Measurements from ENCODE around the gene ANKMY1. TPM values are rescaled to one million over a fixed set of nuclear protein-coding genes. Genes with fewer than 3 reads are reported as not detected.

The ANKMY1 gene
- total RNA-seq, 1 donor from 2014 or later: 5.9 TPM

DNA sequence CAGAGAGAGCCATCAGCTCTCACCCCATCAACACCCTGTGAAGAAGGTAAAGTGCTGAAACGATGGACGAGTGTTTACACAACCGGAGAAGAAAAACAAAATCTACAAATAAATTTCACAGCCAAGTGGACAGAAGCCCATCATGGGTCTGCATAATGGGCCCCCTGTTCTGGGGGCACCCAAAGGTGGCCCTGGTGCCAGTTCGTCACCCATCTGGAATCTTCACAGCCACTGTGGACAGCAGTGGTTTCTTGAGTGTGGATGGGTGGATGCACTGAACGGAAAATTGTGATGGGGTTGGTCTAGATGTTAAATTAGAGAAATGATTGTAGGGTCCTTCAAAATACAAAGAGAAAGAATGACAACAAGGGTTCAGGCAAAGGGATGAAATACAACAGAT is 38.8 kb downstream of the ANKMY1 start:
- DNase-seq (ENCODE audit: missing footprints) (no peak), ATAC-seq (no peak)
- intact Hi-C loops (cut with DNase I): loop anchor here (10.0 kb wide), 2 partner anchors 76 to 186 kb away; no protein-coding TSS in a partner anchor

DNA sequence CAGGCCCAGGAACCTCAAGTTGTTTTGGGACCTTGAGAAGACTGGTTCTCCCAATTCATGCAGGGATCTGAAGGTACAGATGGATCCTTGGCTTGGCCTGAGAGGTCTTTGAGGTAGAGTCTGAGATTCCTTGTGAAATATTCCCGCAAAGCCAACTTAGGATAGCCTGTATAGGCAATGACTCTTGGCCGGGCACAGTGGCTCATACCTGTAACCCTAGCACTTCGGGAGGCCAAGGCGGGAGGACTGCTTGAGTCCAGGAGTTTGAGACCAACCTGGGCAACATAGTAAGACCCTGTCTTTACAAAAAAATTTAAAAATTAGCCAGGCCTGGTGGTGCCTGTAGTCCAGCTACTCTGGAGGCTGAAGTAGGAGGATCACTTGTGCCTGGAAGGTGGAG is 40.4 kb downstream of the ANKMY1 start:
- intact Hi-C loops (cut with DNase I): loop anchor here (10.0 kb wide), 2 partner anchors 77 to 187 kb away; no protein-coding TSS in a partner anchor
- no peak for ATAC-seq
- DNase-seq (ENCODE audit: missing footprints): no peak

DNA sequence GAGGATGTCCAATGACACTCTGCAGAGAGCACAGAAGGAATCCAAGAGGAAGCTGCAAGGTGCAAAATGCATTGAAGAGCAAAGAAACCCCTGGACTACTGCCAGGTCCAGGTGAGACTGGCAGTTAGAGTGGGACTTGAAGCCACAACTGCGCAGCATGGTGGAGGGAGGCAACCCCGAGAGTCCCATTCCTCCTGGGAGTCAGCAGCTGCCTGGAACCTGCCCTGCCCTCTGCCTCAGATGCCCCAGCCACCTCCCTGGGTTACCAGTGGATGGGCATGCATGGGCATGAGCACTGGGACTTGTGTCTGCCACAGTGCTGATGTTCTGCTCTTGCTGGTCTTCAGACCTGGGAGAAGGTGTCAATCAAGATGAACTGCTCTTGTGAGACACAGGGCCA is 43.2 kb downstream of the ANKMY1 start:
- intact Hi-C loops (cut with DNase I): loop anchor here (2.0 to 10.0 kb wide), 3 partner anchors 80 to 326 kb away; no protein-coding TSS in a partner anchor
- ATAC-seq: no peak
- no peak for DNase-seq (ENCODE audit: missing footprints)

DNA sequence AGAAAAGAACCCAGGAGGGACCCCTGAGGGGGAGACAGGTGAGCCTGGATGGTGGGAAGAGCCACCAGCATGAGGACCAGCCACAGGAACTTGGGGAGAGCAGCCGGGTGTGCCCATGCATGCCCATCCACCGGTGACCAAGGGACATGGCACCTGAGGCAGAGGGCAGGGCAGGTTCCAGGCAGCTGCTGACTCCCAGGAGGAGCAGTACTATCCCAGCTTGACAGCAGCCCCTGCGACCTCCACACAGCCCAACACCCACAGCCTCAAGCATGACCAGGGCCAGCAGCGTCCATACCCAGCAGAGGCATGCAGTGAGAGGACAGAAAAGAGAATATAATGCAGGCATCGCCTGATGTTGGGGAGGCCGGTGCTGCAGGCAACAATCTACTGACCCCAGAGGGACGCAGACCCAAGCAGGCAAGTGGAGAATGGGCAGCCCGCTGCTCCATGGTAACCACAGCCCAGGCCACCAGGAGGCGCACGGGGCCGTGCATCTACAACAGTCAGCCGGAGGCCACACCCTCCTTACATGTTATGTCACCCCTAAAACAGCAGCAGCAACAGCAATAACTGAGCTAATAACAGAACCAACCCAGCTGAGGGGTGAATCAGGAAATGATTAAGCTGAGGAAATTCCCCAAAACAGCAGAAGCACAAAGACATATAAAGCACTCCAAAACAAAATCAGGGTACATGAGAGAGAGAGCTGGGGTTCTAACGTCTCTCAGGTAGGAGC is 44.1 kb downstream of the ANKMY1 start:
- peak; percentile 97 for DNase-seq (ENCODE audit: missing footprints)
- peak; percentile 84 for ATAC-seq
- intact Hi-C loops (cut with DNase I): loop anchor here (2.0 to 10.0 kb wide), 3 partner anchors 81 to 327 kb away; no protein-coding TSS in a partner anchor

- no peak for ATAC-seq
- no peak for DNase-seq (ENCODE audit: missing footprints)
- intact Hi-C loops (cut with DNase I): loop anchor here (10.0 kb wide), 2 partner anchors 82 to 192 kb away; no protein-coding TSS in a partner anchor
Observed at GRCh38 chr2:240512666-240513535, 44.9 kb downstream of the ANKMY1 start.

GRCh38 chr2:240512109-240512485 is 45.7 kb downstream of the ANKMY1 start:
- intact Hi-C loops (cut with DNase I): loop anchor here (10.0 kb wide), 2 partner anchors 83 to 193 kb away; no protein-coding TSS in a partner anchor
- no peak for DNase-seq (ENCODE audit: missing footprints)
- ATAC-seq: no peak

DNA sequence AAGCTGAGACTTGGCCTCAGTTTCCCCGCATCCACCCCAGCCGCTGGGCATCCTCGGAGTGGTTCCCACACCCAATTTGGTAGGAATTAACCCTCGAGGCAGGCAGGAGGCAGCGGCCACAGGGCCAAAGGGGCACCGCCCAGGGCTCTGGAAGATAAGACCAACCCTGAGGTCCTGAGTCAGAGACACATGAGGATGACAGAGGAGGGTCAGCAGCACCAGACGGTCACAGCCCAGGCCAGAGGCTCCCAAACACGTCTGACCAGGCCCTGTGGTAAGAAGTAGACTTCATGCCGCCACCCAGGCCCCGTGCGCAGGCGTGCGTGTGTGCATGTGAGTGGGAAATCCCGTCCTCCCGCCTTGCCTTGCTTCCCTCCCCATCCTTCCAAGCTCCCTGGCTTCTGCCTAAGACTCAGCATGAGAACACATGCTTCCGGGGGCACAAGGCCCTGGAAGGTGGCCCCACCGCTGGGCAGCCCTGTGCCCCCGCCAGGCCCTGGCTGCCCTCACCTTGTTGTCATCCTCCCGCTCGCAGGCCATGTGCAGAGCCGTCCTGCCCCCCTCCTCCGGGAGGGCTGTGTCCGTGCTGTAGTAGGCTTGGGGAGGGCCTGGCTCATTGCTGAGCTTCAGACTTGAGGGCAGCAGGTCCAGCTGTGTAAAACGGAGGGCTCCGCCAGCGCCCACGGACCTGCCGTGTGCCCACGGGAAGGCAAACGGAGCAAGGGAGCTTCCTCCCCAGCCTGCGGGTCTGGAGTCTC is 46.3 kb downstream of the ANKMY1 start:
- ATAC-seq (no peak), DNase-seq (ENCODE audit: missing footprints) (no peak)
- intact Hi-C loops (cut with DNase I): loop anchor here (10.0 kb wide), 2 partner anchors 83 to 193 kb away; no protein-coding TSS in a partner anchor

DNA sequence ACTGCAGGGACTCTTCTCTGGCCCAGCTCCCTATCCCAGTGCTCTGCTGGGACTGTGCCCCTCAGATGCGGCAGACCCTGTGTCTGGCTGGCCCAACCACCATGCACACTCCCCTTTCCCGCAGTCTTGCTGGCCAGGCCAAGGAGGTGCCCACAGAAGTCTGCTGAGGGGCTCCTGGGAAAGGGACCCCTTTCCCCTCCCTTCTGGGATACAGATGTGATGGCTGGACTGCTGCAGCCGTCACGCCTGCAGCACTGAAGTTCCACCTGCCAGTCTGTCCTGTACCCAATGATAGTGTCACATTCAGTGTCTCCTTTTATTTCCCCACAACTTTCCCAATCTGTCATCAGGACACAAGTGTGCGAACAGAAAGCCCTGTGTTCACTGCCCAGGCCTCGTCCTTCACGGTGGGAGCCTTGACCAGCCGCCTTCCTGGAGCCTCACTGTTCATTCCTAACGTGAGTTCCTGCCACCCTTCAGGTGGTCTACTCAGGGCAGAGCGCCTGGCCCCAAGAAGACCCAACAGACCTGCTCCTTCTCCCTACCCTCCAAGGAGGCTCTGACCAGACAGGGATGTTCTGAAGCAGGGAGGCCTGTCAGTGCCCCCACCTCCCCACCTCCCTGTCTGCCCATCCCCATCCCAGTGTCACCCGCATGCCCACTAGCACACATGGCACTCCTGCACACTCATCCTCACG is 47.1 kb downstream of the ANKMY1 start:
- ATAC-seq (no peak), DNase-seq (ENCODE audit: missing footprints) (no peak)
- intact Hi-C loops (cut with DNase I): loop anchor here (10.0 kb wide), 2 partner anchors 84 to 194 kb away; no protein-coding TSS in a partner anchor

DNA sequence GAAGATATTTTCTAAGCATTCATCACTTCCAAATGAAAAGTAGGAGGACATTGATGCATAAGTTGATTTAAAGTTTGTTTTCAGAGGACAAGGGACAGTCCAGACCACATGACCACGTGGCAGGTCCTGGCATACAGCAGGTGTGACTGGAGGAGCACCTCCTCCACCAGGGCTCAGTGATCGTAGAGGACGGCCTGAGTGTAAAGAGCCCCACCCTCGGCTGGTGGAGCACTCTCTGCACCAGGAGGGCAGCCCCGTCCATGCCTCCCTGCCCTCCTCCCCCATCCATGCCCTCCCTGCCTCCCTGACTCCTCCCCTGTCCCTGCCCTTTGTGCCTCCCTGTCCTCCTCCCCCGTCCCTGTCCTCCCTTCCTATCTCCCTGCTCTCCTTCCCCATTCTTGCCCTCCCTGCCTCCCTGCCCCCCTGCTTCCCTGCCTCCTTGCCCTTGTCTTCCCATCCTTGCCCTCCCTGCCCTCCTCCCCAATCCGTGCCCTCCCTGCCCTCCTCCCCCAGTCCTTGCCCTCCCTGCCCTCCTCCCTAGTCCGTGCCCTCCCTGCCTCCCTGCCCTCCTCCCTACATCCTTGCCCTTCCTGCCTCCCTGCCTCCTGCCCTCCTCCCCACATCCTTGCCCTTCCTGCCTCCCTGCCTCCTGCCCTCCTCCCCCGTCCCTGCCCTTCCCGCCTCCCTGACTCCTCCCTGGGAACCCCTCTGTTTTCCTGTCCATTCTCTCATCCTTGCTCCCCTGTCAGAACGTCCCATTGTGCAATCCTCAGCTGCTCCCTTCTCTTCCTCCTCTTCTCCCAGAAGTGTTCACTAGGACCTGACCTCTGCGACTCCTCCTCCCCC is 47.9 kb downstream of the ANKMY1 start:
- DNase-seq (ENCODE audit: missing footprints) (no peak), ATAC-seq (no peak)
- intact Hi-C loops (cut with DNase I): loop anchor here (10.0 kb wide), 2 partner anchors 85 to 195 kb away; no protein-coding TSS in a partner anchor

GRCh38 chr2:240508832-240509545 is 48.8 kb downstream of the ANKMY1 start:
- intact Hi-C loops (cut with DNase I): no loop called here
- no peak for ATAC-seq
- no peak for DNase-seq (ENCODE audit: missing footprints)

DNA sequence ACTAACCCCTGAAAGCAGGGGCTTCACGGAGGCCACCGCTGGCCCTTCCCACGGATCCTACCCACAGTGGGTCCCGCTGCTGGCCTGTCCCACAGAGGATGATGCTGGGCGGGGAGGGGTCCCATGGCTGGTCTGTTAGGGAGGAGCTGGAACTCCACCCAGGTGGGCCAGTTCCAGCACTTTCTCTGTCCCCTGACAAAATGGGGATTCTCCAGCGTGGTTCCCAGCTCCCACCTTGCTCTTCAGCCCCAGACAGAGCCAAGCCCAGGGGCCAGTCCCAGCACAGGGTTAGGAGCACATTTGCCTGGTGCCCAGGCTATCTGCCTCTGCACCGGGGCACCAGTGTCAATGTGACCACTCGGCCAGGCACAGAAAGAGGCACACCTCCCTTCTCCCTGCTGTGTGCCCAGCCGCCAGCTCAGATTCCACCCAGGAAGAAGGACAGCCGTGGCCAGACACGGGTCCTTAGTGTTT is 50.0 kb downstream of the ANKMY1 start:
- ATAC-seq (no peak), DNase-seq (ENCODE audit: missing footprints) (no peak)
- intact Hi-C loops (cut with DNase I): no loop called here

DNA sequence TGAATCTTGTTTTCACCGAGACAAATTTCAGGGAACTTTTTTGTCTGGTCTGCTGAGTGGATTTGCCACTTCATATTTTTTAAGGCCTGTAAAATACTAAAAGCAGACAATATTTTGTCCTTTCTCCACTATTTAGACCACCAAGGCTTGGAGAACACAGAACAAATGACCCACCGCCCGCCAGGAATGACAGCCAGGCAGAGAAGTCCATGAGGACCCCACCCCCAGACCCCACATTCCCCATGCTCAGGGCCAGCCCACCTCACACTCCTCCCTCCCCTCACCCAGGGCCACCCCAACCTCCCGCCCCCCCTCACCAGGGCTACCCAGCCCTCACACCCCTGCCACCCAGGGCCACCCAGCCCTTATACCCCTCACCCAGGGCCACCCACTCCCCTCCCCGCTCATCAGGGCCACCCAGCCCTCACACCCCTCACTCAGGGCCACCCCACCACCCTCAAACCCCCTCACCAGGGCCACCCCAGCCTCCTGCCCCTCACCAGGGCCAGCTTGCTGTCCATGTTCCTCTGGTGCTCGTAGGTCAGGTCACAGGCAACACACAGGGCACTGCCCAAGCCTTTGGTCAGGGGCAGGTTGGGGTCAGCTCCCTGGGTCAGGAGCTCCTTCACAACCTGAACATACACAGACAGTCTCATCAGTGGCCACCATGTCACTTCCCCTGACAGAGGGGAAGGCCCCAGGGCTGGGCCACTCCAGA is 50.6 kb downstream of the ANKMY1 start:
- DNase-seq (ENCODE audit: missing footprints) (no peak), ATAC-seq (no peak)
- intact Hi-C loops (cut with DNase I): no loop called here

DNA sequence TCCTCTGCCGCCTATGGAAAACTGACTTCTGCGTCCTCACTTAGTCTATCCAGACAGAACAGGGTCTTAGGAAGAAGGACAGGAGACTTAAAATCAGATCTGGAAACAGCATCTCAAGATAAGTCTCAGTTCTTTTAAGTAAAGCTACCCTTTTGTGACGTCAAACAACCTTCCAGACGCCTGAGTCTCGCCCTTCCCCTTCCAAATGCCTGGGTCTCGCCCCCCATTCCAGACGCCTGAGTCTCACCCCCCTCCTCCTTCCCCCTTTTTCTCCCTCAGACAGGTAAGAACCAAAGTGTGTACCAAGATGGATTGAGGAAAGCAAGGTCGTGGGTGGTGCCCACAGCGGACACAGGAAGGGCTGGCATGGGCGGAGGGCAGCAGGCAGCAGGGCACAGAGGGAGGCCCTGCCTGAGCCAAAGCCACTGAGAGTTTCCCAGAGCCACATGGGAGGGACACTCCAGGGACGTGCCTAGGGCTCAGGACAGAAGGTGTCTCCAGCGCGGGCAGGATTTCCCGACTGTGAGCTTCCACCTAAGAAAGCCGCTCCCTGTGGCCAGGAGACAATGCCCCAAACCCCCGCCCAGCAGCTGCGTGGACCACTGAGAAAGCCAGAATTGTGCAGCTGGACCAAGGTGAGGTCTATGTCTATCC is 51.3 kb downstream of the ANKMY1 start:
- no peak for ATAC-seq
- intact Hi-C loops (cut with DNase I): no loop called here
- no peak for DNase-seq (ENCODE audit: missing footprints)

DNA sequence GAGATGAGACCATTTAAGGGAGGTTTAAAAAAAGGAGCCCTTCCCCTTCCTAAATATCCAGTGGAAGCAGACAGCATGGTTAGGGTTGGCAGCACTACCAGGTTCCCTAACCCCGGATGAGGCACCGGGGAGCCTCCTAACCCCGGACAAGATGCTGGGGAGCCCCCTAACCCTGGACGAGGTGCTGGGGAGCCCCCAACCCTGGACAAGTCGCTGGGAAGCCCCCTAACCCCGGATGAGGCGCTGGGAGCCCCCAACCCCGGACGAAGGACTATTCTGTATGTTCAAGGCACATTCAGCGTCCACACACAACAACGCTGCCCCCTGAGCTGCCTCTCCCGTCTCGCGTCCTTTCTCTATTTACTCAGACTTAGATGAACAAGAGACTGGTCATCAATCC is 51.9 kb downstream of the ANKMY1 start:
- no peak for DNase-seq (ENCODE audit: missing footprints)
- intact Hi-C loops (cut with DNase I): no loop called here
- no peak for ATAC-seq

DNA sequence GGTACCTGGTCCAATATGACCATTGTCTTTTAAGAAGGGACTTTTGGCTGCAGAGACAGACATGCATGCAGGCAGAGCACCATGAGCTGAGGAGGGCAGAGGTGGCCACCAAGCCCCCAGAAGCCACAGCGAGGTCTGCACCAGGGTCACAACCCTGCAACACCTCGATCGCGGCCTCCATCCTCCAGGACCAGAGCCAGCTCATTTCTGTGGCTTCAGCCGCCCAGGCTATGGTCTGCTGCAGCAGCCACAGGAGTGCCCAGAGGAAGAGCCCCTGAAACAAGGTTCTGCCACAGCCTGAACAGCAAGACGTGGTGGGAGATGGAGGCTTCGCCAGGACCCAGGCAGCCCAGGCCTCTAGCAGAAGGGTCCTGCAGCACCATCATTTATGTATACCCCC is 53.9 kb downstream of the ANKMY1 start:
- ATAC-seq (no peak), DNase-seq (ENCODE audit: missing footprints) (no peak)
- intact Hi-C loops (cut with DNase I): no loop called here

DNA sequence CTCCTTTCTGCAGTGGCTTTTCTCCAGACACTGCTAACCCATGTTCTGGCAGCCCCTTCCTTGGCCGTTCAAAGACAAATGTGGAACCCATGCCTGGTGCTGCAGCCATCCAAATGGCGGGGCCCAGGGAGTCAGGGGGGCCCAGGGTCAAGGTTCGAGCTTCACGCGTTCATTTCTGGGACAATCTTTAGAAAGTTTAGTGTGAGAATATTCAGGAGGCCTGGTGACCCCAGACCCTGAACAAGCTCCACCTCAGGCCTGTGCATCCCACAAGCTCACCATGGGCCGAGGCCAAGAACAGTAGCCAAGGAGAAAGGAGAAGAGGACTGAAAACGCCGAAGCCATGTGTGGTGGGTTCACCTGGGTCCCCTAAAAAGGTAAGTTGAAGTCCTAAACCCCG is 54.4 kb downstream of the ANKMY1 start:
- intact Hi-C loops (cut with DNase I): no loop called here
- DNase-seq (ENCODE audit: missing footprints): no peak
- no peak for ATAC-seq
